GM21526 (cell line): ENCODE results near the gene TRAF6.
"Not testable (repeated sequence)": the region's sequence is repeated elsewhere in the genome, so short reads cannot be mapped to it uniquely, and the experiment has no call there.

Experiments
- ATAC-seq: cut with Tn5 transposase; IDR thresholded peaks from one replicate; pipeline ENCODE4 v1.9.1; 2021; ENCODE audit warnings: moderate library complexity; ENCODE audit not compliant: unreplicated experiment, low FRiP score

Gene TRAF6

GRCh38 chr11:36509694-36510593 is at the start of gene TRAF6:
Gene TRAF6, minus strand, starts transcription at chr11:36510272. Its CDS starts 8,757 bp downstream, at chr11:36501515.
- ATAC-seq = peak; percentile 97

GRCh38 chr11:36558571-36559413 is 48.7 kb upstream of the TRAF6 start:
- ATAC-seq = peak; percentile 93

GRCh38 chr11:36557991-36558390 is 47.9 kb upstream of the TRAF6 start:
- no peak for ATAC-seq

- ATAC-seq = not testable (repeated sequence)
Observed at GRCh38 chr11:36557390-36557789, 47.3 kb upstream of the TRAF6 start.

- ATAC-seq = no peak
Observed at GRCh38 chr11:36550385-36551115, 40.5 kb upstream of the TRAF6 start.

- ATAC-seq = peak; percentile 98
Observed at GRCh38 chr11:36540998-36541397, 30.9 kb upstream of the TRAF6 start.

- no peak for ATAC-seq
Observed at GRCh38 chr11:36534276-36534840, 24.3 kb upstream of the TRAF6 start.

GRCh38 chr11:36532941-36533601 is 23.0 kb upstream of the TRAF6 start:
- ATAC-seq = no peak

- no peak for ATAC-seq
Observed at GRCh38 chr11:36530840-36531239, 20.8 kb upstream of the TRAF6 start.

- no peak for ATAC-seq
Observed at GRCh38 chr11:36513965-36514364, 3.9 kb upstream of the TRAF6 start.

- ATAC-seq = no peak
Observed at GRCh38 chr11:36512016-36512415, 1.9 kb upstream of the TRAF6 start.

- not testable (repeated sequence) for ATAC-seq
Observed at GRCh38 chr11:36511062-36511461, 990 bp upstream of the TRAF6 start.

GRCh38 chr11:36510594-36510942 is 496 bp upstream of the TRAF6 start:
- ATAC-seq = no peak

GRCh38 chr11:36509201-36509639 is 852 bp downstream of the TRAF6 start:
- no peak for ATAC-seq

GRCh38 chr11:36508743-36509142 is 1.3 kb downstream of the TRAF6 start:
- ATAC-seq = no peak

GRCh38 chr11:36507824-36508489 is 2.1 kb downstream of the TRAF6 start:
- ATAC-seq = no peak

- no peak for ATAC-seq
Observed at GRCh38 chr11:36501236-36501635, 8.8 kb downstream of the TRAF6 start.

GRCh38 chr11:36500315-36500721 is 9.8 kb downstream of the TRAF6 start:
- peak; percentile 92 for ATAC-seq

GRCh38 chr11:36499315-36499714 is 10.8 kb downstream of the TRAF6 start:
- no peak for ATAC-seq
